ENCODE measurements around the gene ACTL8.

- TF ChIP-seq POLR2AphosphoS5 (IDR thresholded peaks at IDR 0.05; ENCODE audit: low read depth, low read length) (no peak), POLR2A (IDR thresholded peaks at IDR 0.05; ENCODE audit: low read depth, low read length) (no peak), TAF1 (IDR thresholded peaks at IDR 0.05; ENCODE audit: borderline replicate concordance, low read depth, low read length) (no peak)
These were observed 26.9 kb upstream of the ACTL8 start for GRCh38 chr1:17728123-17728712.
